ENCODE data around the gene MASP1.

MASP1 gene

GRCh38 chr3:187186375-187186774 is 105.2 kb downstream of the MASP1 start:
- TF ChIP-seq ZBTB7A (IDR thresholded peaks at IDR 0.05; ENCODE audit: low read depth), result no peak
- TF ChIP-seq MAX (IDR thresholded peaks at IDR 0.05), result no peak
- TF ChIP-seq REST (IDR thresholded peaks at IDR 0.05; ENCODE audit: low read depth), result no peak
- no peak for TF ChIP-seq CREB1 (IDR thresholded peaks at IDR 0.05; ENCODE audit: low read depth)
- no peak for TF ChIP-seq RAD21 (IDR thresholded peaks at IDR 0.05; ENCODE audit: low read depth)
- TF ChIP-seq CEBPB (IDR thresholded peaks at IDR 0.05), result no peak
- no peak for TF ChIP-seq EGR1 (IDR thresholded peaks at IDR 0.05)
- no peak for TF ChIP-seq FOXM1 (IDR thresholded peaks at IDR 0.05; ENCODE audit: borderline replicate concordance, low read depth)
- TF ChIP-seq TAF1 (IDR thresholded peaks at IDR 0.05; ENCODE audit: low read depth), result no peak
- no peak for TF ChIP-seq YY1 (IDR thresholded peaks at IDR 0.05; ENCODE audit: low read depth)
- TF ChIP-seq EP300 (IDR thresholded peaks at IDR 0.05; ENCODE audit: borderline replicate concordance), result no peak
- no peak for TF ChIP-seq NFIC (IDR thresholded peaks at IDR 0.05)
- no peak for TF ChIP-seq TEAD4 (IDR thresholded peaks at IDR 0.05)
- TF ChIP-seq TCF12 (IDR thresholded peaks at IDR 0.05; ENCODE audit: low read depth), result no peak
- TF ChIP-seq USF1 (IDR thresholded peaks at IDR 0.05), result no peak

GRCh38 chr3:187185759-187186158 is 105.8 kb downstream of the MASP1 start:
- no peak for TF ChIP-seq YY1 (IDR thresholded peaks at IDR 0.05; ENCODE audit: low read depth)
- no peak for TF ChIP-seq EP300 (IDR thresholded peaks at IDR 0.05; ENCODE audit: borderline replicate concordance)
- no peak for TF ChIP-seq CREB1 (IDR thresholded peaks at IDR 0.05; ENCODE audit: low read depth)
- no peak for TF ChIP-seq USF1 (IDR thresholded peaks at IDR 0.05)
- no peak for TF ChIP-seq TCF12 (IDR thresholded peaks at IDR 0.05; ENCODE audit: low read depth)
- no peak for TF ChIP-seq TEAD4 (IDR thresholded peaks at IDR 0.05)
